Liver (tissue), 9 donors: ENCODE results near the gene GSE1. TPM values are rescaled to one million over a fixed set of nuclear protein-coding genes. Genes with fewer than 3 reads are reported as not detected.

ENCODE experiments used
- DNase-seq: peaks from one replicate; pipeline ENCODE4 v3.0.0-alpha.2; 2017; ENCODE audit warnings: low spot score
- H3K27ac ChIP-seq, 2 donors: one replicate each; pipeline ENCODE4 v1.7.0; 2013; ENCODE audit warnings: inconsistent platforms in 2 of 2, low read length in 2 of 2, control low read depth in 1 of 2, low read depth in 1 of 2, mild to moderate bottlenecking in 1 of 2
- H3K27me3 ChIP-seq, 4 donors: one replicate each; pipeline versions ENCODE4 v1.6.1 to v1.7.0; 2013; ENCODE audit warnings: low read length in 3 of 4, inconsistent platforms in 1 of 4, mild to moderate bottlenecking in 1 of 4, moderate library complexity in 1 of 4; ENCODE audit not compliant: control insufficient read depth in 4 of 4, insufficient read depth in 4 of 4
- H3K36me3 ChIP-seq, 4 donors: one replicate each; pipeline versions ENCODE4 v1.6.1 to v1.7.0; 2013; ENCODE audit warnings: low read length in 3 of 4, mild to moderate bottlenecking in 3 of 4, low read depth in 1 of 4, moderate library complexity in 1 of 4; ENCODE audit not compliant: control insufficient read depth in 4 of 4, insufficient read depth in 3 of 4
- H3K4me1 ChIP-seq, 4 donors: one replicate each; pipeline versions ENCODE4 v1.6.1 to v1.7.0; 2013; ENCODE audit warnings: low read length in 3 of 4, mild to moderate bottlenecking in 3 of 4, moderate library complexity in 1 of 4; ENCODE audit not compliant: control insufficient read depth in 4 of 4, insufficient read depth in 4 of 4
- H3K4me3 ChIP-seq, 3 donors: one replicate each; pipeline versions ENCODE4 v1.6.1 to v1.7.0; 2013; ENCODE audit warnings: low read length in 3 of 3, control low read depth in 1 of 3, low read depth in 1 of 3, mild to moderate bottlenecking in 1 of 3
- H3K9ac ChIP-seq, 2 donors: one replicate each; pipeline ENCODE4 v1.7.0; 2013; ENCODE audit warnings: low read length in 2 of 2, mild to moderate bottlenecking in 2 of 2, moderate library complexity in 2 of 2, control low read depth in 1 of 2, low read depth in 1 of 2
- H3K9me3 ChIP-seq, 4 donors: one replicate each; pipeline versions ENCODE4 v1.6.1 to v1.7.0; 2013; ENCODE audit warnings: low read length in 3 of 4; ENCODE audit not compliant: control insufficient read depth in 4 of 4
- ATF3 ChIP-seq: IDR thresholded peaks from 2 replicates; pipeline ENCODE4 v1.6.1; 2016; ENCODE audit warnings: antibody characterized with exemption
- CTCF ChIP-seq: fragments of 150-350 bp; IDR thresholded peaks from 2 replicates; pipeline ENCODE4 v1.5.1; 2017; ENCODE audit warnings: improper control_type of control experiment, low read depth, low read length; ENCODE audit not compliant: missing input control
- EGR1 ChIP-seq, 2 donors: IDR thresholded peaks; 2 replicates each; pipeline ENCODE4 v1.6.1; 2016 to 2018; ENCODE audit warnings: antibody characterized with exemption in 2 of 2, low read depth in 2 of 2
- FOXA1 ChIP-seq: IDR thresholded peaks from 2 replicates; pipeline ENCODE4 v1.6.1; 2016; ENCODE audit warnings: antibody characterized with exemption
- FOXA2 ChIP-seq: IDR thresholded peaks from 2 replicates; pipeline ENCODE4 v1.6.1; 2016; ENCODE audit warnings: antibody characterized with exemption
- HNF4A ChIP-seq, 2 donors: conservative IDR thresholded peaks; 2 replicates each; pipeline ENCODE4 v1.6.1; 2016; ENCODE audit warnings: antibody characterized with exemption in 2 of 2, mild to moderate bottlenecking in 2 of 2
- HNF4G ChIP-seq: IDR thresholded peaks from 2 replicates; pipeline ENCODE4 v1.6.1; 2016; ENCODE audit warnings: antibody characterized with exemption
- JUND ChIP-seq, 2 donors: IDR thresholded peaks; 2 replicates each; pipeline ENCODE4 v1.6.1; 2016; ENCODE audit warnings: antibody characterized with exemption in 2 of 2
- MAX ChIP-seq: IDR thresholded peaks from 2 replicates; pipeline ENCODE4 v1.6.1; 2016; ENCODE audit warnings: antibody characterized with exemption
- NR2F2 ChIP-seq: IDR thresholded peaks from 2 replicates; pipeline ENCODE4 v1.6.1; 2016; ENCODE audit warnings: antibody characterized with exemption
- RAD21 ChIP-seq, 2 donors: IDR thresholded peaks; 2 replicates each; pipeline ENCODE4 v1.6.1; 2016; ENCODE audit warnings: antibody characterized with exemption in 2 of 2, mild to moderate bottlenecking in 2 of 2
- RXRA ChIP-seq, 2 donors: IDR thresholded peaks; 2 replicates each; pipeline ENCODE4 v1.6.1; 2017 to 2018; ENCODE audit warnings: antibody characterized with exemption in 2 of 2, mild to moderate bottlenecking in 1 of 2
- SP1 ChIP-seq: IDR thresholded peaks from 2 replicates; pipeline ENCODE4 v1.6.1; 2018; ENCODE audit warnings: antibody characterized with exemption, mild to moderate bottlenecking
- TAF1 ChIP-seq: conservative IDR thresholded peaks from 2 replicates; pipeline ENCODE4 v1.6.1; 2016; ENCODE audit warnings: antibody characterized with exemption, mild to moderate bottlenecking
- YY1 ChIP-seq: IDR thresholded peaks from 2 replicates; pipeline ENCODE4 v1.6.1; 2016; ENCODE audit warnings: antibody characterized with exemption, mild to moderate bottlenecking
- ZBTB33 ChIP-seq: IDR thresholded peaks from 2 replicates; pipeline ENCODE4 v1.6.1; 2016; ENCODE audit warnings: antibody characterized with exemption
- WGBS: extraction: QIAGEN DNeasy Blood & Tissue Kit; methylation state at CpG from one replicate; pipeline ENCODE4 v1.1.7; 2013; 5-methylcytosine and 5-hydroxymethylcytosine counted together
- polyA plus RNA-seq, 2 donors: library from polyadenylated mRNA; stranded (reverse) in 1 of 2; unstranded in 1 of 2; fragments of 200-250 nt in 1 of 2; fragments of >200 nt in 1 of 2; fragmentation: Nextera tagmentation in 1 of 2; extraction: Ambion mirVana in 1 of 2; gene quantifications; one replicate each; pipeline versions ENCODE4 v1.2.1 to v1.2.3, GENCODE V29; 2013 to 2015
- total RNA-seq, 2 donors: library from RNA; depleted of rRNA; stranded (reverse); fragments of >200 nt; gene quantifications; one replicate each; pipeline ENCODE4 v1.2.3, GENCODE V29; 2014
- donor health status: healthy.
- donor health status: healthy.
- donor health status: healthy.
- donor health status: healthy.
- donor health status: healthy.

Gene GSE1
- total and polyA plus RNA-seq, 4 donors, result 9.9 to 37.7 (median 25.2) TPM

GRCh38 chr16:85646976-85647375, 33.9 kb downstream of the GSE1 start:
- 94% methylated on average over 15 of the region's 15 CpGs for WGBS
- no peaks in the 10 kb centered on the region for H3K9me3 ChIP-seq
- TF ChIP-seq EGR1 (IDR thresholded peaks at IDR 0.05; ENCODE audit: low read depth in 2 of 2) (no peak), FOXA1 (no peak), HNF4A (conservative IDR thresholded peaks at IDR 0.05) (no peak), JUND (IDR thresholded peaks at IDR 0.05) (no peak), NR2F2 (no peak), TAF1 (no peak)
- no peak overlapping the region for H3K27ac ChIP-seq
- no peak overlapping the region for H3K4me3 ChIP-seq
- DNase-seq, result no peak
- H3K9ac ChIP-seq, result no peak overlapping the region
- peaks cover 6 to 45% (median 32%) of the 10 kb centered on the region in 4 donors for H3K4me1 ChIP-seq
- H3K27me3 ChIP-seq, result no peaks in the 10 kb centered on the region
- peaks cover 0 to 5% (median 1%) of the 10 kb centered on the region in 4 donors for H3K36me3 ChIP-seq

- WGBS, result 90% methylated on average over 26 of the region's 26 CpGs
These were observed 35.1 kb downstream of the GSE1 start for GRCh38 chr16:85648070-85648714.

GRCh38 chr16:85648805-85649204, 35.7 kb downstream of the GSE1 start:
- no peak for DNase-seq
- 87% methylated on average over 14 of the region's 14 CpGs for WGBS
- TF ChIP-seq HNF4G, result no peak
- no peak for TF ChIP-seq YY1
- TF ChIP-seq FOXA2, result no peak
- TF ChIP-seq CTCF, result no peak
- no peak for TF ChIP-seq MAX
- no peak for TF ChIP-seq SP1
- no peak for TF ChIP-seq RAD21 (IDR thresholded peaks at IDR 0.05)
- TF ChIP-seq JUND (IDR thresholded peaks at IDR 0.05), result no peak
- no peak for TF ChIP-seq NR2F2
- no peak for TF ChIP-seq RXRA (IDR thresholded peaks at IDR 0.05)
- TF ChIP-seq TAF1, result no peak
- TF ChIP-seq FOXA1, result no peak
- no peak for TF ChIP-seq ZBTB33
- TF ChIP-seq ATF3, result no peak
- TF ChIP-seq HNF4A (conservative IDR thresholded peaks at IDR 0.05), result no peak

More at GRCh38 chr16:85648070-85648714, 35.1 kb downstream of the GSE1 start:
- no peaks in the 10 kb centered on the region for H3K9me3 ChIP-seq
- H3K27ac ChIP-seq, result no peak overlapping the region
- peaks cover 0 to 5% (median 1%) of the 10 kb centered on the region in 4 donors for H3K36me3 ChIP-seq
- no peak overlapping the region for H3K4me3 ChIP-seq
- H3K27me3 ChIP-seq, result no peaks in the 10 kb centered on the region
- H3K9ac ChIP-seq, result no peak overlapping the region
- DNase-seq, result no peak
- no peak for TF ChIP-seq CTCF
- no peak for TF ChIP-seq MAX
- TF ChIP-seq YY1, result no peak
- H3K4me1 ChIP-seq, result peaks cover 3 to 35% (median 26%) of the 10 kb centered on the region in 4 donors

More at GRCh38 chr16:85648805-85649204, 35.7 kb downstream of the GSE1 start:
- Histone ChIP-seq H3K4me1 (peaks cover 3 to 35% (median 26%) of the 10 kb centered on the region in 4 donors), H3K27ac (no peak overlapping the region), H3K9ac (peak overlapping the region in 1 of 2 donors; percentile 9), H3K9me3 (no peaks in the 10 kb centered on the region), H3K36me3 (peaks cover 0 to 8% (median 2%) of the 10 kb centered on the region in 4 donors), H3K27me3 (no peaks in the 10 kb centered on the region), H3K4me3 (no peak overlapping the region)
